Brain pericyte (primary cell): ENCODE measurements around the gene TYW1.
"Not testable (repeated sequence)": the region's sequence is repeated elsewhere in the genome, so short reads cannot be mapped to it uniquely, and the experiment has no call there.

Experiments used
- DNase-seq: peaks from one replicate; pipeline ENCODE4 v3.0.0-alpha.2; 2012; ENCODE audit warnings: low read depth, low spot score

TYW1 gene

DNA sequence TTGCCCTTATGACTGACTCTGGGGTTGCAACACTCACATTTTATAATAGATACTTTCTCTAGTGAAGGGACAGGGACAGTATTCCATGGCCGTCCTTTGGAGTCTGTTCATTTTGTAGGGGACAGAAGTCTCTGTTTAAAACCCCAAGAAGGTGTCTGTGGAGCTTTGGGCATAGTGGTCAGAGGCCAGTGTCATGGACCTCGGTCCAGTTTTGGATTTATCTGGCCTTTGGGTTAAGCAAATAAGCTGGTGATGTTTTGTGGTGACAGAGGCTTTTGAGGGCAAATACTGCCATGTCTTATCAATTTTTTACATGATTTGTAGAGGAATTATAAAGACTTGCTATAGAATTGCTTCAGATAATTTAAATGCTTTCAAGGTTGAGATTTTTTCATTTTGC lies 50.2 kb downstream of the TYW1 start:
- DNase-seq: not testable (repeated sequence)

DNA sequence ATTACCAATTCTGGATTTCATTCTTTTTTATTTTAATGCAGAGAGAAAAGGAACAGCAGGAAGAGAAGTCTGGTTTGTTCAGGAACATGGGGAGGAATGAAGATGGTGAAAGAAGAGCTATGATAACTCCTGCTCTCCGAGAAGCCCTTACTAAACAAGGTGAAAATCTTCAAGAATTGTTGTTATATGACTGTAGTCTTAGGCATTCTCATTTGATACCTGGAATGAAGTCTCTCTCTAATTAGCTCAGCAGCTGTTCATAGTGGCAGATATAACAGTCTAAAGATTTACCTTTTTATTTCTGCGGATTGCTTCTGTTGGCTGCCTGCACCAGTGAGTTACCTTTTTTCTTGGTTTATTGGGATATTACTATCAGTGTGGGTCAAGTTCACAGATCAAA lies 53.3 kb downstream of the TYW1 start:
- DNase-seq: not testable (repeated sequence)

DNA sequence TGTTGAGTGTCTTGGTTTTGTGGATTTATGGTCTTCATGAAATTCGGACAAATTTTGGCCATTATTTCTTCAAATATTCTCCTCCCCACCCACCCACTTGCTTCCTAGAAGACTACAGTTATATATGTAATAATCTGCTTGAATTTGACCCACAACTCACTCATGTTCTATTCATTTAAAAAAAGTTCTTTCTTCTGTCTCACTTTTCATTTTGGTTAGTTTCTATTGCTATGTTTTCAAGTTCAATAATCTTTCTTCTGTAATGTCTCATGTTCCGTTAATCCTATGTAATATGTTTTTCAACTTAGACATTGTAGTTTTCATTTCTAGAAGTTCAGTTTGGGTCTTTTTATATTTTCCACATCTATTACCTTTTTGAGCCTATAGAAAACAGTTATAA lies 55.5 kb downstream of the TYW1 start:
- DNase-seq: not testable (repeated sequence)

DNA sequence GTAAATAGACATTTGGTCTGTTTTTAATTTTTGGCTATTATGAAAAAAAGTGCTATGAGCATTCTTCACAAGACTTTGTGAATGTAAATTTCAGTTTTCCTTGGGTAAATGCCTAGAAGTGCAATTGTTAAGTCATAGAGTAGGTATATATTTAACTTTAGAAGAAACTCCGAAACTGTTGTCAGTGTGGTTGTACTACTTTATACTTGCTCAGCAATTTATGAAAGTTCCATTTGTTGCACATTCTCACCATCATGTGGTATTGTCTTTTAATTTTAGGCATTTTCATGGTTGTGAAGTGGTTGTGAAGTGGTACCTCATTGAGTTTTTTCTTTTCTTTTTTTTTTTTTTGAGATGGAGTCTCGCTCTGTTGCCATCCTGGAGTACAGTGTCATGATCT lies 60.0 kb downstream of the TYW1 start:
- DNase-seq: no peak

DNA sequence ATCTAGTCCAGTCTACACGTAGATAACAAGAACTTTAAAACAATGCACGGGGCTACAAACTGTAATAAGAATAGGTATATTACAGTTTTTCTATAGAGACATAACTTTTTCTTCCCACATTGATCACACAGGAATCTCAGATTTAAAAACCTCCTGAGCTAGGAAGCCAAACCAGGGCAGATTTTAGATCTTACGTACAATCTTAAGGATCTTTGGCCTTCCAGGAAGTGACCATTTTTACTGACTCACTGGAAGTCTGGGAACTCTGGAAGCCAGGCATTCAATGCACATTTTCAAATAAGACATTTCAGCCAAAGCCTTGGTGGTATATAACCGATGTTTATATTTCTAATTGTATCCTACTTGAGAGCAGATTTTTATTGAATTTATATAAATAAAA lies 64.7 kb downstream of the TYW1 start:
- DNase-seq: not testable (repeated sequence)

DNA sequence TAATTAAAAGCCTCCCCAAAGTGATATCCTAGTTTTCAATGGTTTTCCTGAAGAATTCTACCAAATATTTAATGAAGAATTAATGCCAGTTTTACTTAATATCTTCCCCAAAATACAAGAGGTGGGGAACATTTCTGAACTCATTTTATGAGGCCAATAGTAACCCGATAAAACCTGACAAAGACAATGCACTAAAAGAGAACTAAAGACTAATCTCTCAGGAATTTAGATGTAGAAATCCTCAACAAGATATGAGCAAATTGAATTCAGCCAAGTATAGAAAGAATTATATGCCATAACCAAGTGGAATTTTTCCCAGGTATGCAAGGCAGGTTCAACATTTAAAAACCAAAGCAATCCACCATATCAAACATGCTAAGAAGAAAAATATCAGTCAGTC lies 66.2 kb downstream of the TYW1 start:
- not testable (repeated sequence) for DNase-seq

DNA sequence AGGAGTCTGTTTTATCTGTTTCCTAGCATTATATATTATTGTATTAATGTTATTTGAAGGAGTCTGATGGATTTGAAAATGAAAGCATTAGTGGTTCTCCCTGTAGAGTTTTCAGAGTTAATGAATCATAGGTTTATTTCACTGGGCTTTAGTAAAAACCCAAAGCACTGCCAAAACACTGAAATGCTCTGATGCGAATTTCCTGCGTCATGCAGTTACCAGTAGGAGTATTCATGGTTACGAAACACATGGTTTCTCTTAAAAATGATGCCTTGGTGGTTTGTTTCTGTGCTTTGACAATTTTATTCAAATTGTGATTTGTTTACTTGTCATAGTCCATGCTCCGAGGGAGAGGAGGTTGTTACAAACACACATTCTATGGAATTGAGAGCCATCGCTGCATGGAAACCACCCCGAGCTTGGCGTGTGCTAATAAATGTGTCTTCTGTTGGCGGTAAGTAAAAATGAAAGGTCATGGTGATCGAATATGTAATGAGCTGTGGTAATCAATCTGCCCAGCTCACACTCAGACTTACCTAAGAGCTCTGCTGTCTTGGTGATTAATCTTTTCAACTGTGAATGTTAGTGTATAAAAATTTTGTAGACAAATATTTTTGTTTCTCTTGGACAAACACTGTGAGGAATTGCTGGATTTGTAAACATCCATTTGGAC lies 70.5 kb downstream of the TYW1 start:
- not testable (repeated sequence) for DNase-seq

DNA sequence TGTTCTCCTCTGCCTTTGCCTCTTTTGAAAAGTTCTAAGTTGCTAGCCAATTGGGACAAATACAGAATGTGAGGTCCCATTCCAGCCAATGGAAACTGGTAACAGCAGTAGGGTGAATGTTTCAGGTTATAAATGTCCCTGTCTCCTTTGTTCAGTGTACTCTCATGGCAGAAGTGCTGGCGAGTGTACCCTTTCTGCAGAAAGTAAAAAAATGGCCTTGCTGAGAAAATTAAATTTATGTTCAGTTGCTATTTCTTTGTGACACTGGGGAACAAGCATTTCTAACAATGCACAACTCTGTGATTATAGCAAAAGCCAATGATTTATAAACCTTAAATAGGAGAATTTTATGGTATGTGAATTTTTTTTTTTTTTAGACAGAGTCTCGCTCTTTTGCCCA lies 79.5 kb downstream of the TYW1 start:
- not testable (repeated sequence) for DNase-seq

DNA sequence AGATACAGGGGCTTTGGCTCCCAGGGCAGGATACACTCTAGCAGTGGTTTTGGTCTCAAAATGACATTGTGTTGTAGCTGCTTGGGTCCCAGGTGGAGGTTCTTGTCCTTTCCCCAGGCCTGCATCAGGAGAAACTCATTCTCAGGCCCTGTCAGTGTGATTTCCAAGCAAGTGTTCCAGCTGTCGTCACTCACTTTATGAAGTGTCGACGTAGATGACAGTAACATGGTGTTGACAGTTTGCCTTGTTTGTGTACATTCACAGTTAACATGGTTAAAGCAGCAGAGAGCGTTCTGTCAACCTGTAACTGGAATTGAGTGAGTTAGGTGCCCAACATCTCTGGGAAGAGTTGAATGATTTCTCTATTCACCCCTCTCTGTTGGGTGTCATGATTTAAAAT lies 86.2 kb downstream of the TYW1 start:
- DNase-seq: not testable (repeated sequence)

DNA sequence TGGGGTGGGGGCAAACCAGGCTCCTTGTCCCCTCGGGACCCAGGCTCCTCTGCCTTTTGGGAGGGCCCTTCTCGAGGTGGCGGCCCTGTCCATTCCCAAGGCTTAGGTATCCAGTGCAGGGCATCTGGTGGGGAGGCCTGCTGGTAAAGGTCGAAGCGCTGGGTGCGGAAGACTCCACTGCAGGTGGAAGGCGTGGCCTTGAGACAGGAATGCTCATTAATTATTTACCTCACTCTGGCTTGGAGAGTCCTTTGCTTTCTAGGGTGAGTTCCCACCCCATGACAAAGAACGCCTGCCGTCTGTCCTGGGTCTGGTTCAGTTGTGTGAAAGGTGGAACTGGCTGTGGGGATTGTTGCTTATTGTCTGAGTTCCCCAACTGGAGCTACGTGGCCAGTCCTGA lies 92.6 kb downstream of the TYW1 start:
- not testable (repeated sequence) for DNase-seq

DNA sequence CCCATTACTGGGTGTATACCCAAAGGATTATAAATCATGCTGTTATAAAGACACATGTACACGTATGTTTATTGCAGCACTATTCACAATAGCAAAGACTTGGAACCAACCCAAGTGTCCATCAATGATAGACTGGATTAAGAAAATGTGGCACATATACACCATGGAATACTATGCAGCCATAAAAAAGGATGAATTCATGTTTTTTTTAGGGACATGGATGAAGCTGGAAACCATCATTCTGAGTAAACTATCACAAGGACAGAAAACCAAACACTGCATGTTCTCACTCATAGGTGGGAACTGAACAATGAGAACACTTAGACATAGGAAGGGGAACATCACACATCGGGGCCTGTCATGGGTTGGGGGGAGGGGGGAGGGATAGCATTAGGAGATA lies 94.4 kb downstream of the TYW1 start:
- DNase-seq: not testable (repeated sequence)

DNA sequence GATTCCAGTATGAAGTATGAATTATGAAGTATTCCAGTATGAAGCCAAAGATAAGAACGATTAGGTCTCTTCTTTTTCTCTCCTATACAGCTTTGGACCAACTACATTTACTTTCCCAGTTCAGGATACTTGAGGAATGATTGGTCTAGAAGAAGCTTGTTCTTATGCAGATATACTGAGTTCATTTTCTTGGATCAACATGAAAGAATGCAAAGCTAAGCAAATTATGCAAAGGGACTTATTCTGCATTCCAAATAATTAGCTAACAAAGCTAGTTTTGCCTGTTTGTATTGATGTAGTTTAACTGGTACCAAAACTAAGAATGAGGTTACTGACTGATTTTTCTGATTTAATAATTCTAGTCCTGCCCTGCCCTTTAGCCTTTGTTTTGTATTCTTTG lies 101.4 kb downstream of the TYW1 start:
- not testable (repeated sequence) for DNase-seq

DNA sequence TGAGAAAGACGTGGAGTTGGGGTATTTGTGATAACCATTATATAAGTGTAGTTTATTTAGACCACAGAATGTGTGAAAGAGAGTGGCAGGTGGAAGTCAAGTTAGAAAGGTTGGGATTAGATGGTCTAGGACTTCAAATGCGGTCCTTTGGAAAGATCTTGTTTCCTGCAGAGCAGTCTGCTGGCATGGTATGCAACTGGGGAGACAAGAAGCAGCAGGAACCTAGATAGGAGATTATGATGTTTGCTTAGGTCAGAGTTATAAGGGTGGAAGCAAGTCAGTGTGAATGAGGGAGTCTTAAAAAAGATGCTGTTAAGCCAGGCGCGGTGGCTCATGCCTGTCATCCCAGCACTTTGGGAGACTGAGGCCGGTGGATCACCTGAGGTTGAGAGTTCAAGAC lies 102.8 kb downstream of the TYW1 start:
- not testable (repeated sequence) for DNase-seq

DNA sequence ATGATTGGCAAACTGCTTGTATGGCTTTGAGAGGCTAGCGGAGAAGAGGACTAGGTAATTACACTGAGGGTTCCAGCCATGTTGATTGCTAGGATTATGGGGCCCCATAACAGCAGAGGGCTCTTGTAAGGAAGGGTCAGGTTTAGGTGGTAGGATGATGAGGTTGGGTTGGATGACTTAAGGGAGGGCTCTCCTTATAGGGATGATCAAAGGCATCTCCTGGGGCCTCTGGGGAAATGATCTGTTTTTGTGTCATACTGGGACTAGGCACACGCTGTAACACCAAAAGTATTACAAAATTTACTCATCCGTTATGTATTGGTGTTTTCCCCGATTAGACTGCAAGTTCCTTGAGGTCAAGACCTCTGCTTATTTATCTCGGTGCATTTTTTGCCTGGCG lies 103.4 kb downstream of the TYW1 start:
- not testable (repeated sequence) for DNase-seq

DNA sequence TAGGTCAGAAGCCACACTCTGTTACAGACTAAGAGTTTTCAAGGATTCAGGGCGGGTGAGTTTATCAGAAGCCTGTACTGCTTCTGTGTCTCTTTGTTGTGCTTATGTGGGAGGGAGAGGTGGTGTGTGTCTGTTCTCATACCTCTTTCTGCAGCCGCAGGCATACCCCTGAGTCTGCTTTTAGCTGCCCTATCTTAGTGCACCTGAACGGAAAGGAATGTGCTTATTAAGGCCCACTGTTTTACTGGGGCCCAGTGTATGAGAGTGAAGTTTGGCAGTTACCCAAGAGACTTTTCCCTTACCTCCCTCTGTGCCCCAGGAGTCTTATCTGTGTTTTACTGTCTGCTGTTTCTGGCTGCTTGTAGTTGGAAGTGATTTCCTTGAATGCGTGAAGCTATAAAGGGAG lies 104.3 kb downstream of the TYW1 start:
- no peak for DNase-seq

DNA sequence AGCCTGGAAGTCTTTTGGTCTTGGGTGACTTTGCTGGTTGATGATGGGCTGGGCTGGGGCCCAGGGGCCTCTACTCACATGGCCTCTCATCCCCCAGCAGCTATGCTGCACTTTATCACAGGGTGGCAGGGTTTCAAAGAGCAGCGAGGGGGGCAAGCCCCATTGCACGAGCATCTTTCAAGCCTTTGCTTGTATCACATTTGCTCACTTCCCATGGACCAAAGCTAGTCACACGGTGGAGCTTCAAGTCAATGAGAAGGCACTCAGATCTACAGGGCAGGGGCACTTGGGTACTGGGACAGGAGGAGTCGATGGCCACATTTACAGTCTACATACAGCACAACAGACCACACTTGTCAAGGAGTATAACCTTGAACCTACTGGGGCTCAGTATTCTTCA lies 108.3 kb downstream of the TYW1 start:
- not testable (repeated sequence) for DNase-seq

DNA sequence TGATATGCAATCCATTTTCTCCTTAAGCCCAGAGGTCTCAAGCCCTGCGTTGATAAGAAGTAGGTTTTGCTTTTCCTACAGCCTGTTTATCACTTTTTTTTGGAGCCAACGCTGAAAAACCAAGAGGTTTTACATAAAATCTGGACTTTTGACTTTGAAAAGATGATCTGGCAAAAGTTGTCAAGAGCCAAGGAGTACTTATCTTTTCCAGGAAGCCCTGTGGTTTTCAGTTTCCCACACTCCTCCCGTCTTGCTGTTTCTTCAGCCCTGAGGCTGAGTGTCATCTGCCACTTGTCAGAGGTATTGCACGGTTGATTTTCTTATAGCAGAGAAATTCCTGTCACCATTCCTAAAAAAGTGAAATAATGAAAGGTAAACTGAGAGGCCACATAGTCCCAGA lies 108.7 kb downstream of the TYW1 start:
- no peak for DNase-seq

DNA sequence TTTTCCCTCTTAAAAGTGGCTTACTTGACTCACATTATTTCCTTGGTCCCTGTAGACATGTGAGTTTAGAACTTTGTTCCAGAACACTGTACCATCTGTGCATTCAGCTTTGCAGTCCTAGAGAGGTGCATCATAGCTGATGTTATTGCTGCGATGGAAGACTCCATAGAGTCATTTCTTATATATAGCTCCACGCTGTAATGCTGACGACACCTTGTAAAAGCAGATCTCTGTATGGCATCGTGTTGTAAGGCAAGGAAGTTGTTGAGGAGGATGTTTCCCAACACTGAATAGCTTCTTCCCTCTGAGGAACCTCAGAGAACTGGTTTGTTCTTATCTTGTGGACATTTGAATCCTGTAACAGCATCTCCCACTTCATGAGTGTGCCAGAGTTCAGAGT lies 109.6 kb downstream of the TYW1 start:
- DNase-seq: not testable (repeated sequence)

DNA sequence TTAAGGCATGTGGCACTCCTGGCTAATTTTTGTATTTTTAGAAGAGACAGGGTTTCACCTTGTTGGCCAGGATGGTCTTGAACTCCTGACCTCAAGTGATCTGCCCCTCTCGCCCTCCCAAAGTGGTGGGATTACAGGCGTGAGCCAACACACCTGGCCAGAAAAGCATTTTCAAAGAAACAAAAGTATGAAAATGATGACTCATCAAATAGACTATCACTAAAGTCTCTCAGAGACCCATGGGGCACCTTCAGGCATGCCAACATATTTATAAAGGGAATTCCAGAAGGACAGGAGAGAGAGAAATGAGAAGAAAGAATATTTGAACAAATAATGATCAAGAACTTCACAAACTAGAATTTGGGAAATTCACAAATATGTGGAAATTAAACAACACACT lies 114.7 kb downstream of the TYW1 start:
- not testable (repeated sequence) for DNase-seq

DNA sequence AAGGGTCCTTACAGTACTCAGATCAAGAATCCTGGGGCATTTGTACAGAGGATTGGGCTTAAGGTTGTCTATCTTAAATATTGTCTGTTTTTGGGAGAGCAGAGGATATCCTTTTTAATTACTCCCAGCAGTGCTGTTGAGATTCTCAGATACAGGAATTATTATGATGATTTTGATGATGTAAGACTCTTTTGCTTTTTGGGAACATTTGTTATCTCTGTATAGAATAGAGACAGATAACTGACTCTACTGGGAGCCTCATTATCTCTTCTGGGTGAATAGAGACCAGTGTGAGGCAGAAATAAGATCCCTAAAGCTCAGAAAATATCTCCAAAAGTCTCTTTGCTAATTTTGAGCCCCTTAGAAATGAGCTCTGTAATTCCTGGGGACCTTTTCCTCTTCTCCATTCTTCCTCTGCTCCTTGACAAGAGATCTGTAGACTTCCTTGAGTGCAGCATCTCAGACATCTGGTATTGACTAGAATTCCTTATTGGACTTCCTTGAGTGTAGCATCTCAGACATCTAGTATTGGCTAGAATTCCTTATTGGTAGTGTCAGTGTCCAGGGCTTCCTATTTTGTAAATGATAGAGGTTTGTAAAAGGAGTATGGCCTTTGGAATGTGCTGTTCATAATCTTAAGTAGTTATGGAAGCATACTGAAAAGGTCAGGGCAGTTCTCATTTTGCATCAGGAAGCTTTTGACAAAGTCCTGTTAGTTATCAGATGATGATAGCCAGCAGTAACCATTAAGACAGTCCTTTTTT lies 118.0 kb downstream of the TYW1 start:
- DNase-seq: not testable (repeated sequence)

DNA sequence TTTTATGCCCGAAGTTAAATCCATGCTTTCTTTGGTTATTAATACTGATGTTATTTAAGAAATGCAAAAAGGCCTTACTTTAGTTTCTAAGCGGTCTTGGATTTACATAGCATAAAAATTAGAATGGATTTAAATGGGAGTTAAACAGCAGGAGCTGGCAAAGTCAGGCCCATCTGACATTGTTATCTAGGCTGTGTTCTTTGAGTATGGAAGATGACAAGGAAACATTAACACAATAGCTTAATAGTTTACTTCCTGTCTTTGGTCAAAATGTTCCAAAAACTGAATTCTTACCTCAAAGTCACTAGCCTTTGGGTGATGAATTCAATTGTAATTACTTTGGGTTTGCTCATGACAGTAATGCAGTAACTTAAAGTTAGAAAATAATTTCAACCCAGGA lies 123.9 kb downstream of the TYW1 start:
- DNase-seq: not testable (repeated sequence)

DNA sequence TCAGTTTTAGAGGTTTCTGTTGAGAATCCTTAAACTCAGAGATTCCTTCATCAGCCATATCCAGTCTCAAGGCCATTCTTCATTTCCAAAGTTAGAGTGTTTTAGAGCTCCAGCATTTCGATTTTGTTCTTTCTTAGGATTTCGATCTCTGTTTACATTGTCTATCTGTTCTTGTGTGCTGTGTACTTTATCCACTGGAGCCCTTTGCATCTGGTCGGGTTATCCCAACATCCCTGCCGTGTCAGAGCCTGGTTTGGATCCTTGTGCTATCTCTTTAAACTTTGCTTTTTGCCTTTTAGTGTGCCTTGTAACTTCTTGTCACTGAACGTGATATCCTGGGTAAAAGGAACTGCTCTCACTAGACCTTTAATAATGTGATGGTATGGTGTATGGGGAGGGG lies 131.6 kb downstream of the TYW1 start:
- DNase-seq: not testable (repeated sequence)

DNA sequence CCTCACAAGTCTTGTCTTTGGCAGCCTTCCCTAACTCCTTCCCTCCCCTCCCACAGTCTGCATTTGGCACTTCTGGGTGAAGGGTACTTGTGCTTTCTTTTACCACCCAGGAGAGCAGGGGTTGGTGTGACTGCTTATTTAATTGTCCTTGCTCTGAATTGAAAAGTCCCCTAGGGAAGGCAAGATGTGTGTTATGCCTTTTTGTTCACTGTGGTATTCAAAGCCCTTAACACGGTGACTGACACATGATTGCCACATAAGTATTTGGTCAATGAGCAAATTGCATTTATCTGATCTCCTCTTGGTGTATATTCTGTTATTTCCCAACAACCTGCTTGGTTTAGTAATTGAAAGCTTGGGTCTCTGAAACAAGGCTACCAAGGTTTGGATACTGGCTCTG lies 134.1 kb downstream of the TYW1 start:
- not testable (repeated sequence) for DNase-seq
